Ramos (cell line): Measurements from ENCODE around the gene NLRC5.

Source experiments
- in situ Hi-C: fragments of 300-500 bp; cut with MboI; formaldehyde crosslinking; loops from one replicate; pipeline ENCODE4 v1.14.3; 2022; ENCODE audit warnings: low sequenced_read_pairs; ENCODE audit not compliant: unreplicated experiment

The NLRC5 gene

DNA sequence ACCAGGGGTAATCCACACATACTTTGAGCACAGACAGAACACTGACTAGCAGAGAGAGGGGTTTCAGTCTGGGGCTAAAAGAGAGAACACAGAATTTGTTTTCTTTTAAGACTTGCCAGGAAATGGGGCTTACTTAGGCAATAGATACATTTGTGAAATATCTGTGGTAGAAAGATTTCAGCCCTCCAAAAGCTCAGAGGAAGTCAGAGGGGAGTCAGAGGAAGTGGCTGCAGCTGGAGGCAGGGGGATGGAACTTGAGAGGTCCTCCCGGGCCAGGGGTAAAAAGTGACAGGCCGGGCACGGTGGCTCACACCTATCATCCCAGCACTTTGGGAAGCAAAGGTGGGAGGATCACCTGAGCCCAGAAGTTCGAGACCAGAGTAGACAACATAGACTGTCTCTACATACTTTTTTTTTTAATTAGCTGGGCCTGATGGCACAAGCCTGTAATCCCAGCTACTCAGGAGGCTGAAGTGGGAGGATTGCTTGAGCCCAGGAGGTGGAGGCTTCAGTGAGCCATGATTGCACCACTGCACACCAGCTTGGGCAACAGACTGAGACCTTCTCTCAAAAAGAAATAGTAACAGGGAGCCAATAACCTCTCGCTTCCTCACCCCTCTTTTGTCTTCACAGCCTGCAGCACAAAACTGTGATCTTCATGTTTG lies 49.9 kb downstream of the NLRC5 start:
- in situ Hi-C loops = no loop called here

DNA sequence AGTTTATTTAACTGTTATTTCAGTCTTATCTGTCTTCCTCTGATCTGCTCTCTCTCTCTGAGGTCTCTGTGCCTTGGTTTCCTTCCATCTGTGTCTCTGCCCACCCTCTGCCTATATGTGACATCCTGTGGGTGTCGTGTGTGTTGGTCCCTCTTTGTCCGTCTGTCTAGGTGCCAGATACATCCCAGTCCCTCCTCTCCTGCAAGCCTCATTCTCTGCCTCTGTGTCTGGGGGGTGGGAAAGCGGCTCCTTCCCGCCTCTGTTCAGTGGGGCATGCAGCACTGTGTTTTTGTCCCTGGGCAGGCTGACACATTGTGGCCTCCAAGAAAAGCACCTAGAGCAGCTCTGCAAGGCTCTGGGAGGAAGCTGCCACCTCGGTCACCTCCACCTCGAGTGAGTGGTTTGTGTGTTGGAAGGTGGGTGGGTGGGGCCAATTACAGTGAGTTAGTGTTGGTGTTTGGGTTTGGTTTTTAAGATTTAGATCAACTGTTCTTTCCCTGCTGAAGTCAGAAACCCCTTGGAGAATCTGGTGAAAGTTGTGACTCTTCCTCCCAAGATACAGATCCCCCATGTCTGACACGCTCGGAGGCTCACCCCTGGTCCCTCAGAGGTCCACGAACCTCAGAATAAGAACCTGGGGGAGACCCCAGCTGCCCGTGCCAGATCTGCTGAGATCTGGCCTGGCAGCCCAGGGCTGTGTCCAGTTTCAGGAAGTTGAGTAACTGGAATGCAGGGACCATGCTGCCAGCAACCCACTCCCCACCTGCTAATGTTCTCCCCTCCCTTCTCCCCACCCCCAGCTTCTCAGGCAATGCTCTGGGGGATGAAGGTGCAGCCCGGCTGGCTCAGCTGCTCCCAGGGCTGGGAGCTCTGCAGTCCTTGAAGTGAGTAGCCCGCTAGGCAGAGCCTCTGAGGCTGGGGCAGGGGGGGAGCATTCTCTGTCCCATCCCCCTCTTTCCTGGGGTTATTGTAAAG lies 52.1 kb downstream of the NLRC5 start:
- in situ Hi-C loops = loop anchor here (5.0 kb wide), 1 partner anchor 69 kb away; no protein-coding TSS in a partner anchor

DNA sequence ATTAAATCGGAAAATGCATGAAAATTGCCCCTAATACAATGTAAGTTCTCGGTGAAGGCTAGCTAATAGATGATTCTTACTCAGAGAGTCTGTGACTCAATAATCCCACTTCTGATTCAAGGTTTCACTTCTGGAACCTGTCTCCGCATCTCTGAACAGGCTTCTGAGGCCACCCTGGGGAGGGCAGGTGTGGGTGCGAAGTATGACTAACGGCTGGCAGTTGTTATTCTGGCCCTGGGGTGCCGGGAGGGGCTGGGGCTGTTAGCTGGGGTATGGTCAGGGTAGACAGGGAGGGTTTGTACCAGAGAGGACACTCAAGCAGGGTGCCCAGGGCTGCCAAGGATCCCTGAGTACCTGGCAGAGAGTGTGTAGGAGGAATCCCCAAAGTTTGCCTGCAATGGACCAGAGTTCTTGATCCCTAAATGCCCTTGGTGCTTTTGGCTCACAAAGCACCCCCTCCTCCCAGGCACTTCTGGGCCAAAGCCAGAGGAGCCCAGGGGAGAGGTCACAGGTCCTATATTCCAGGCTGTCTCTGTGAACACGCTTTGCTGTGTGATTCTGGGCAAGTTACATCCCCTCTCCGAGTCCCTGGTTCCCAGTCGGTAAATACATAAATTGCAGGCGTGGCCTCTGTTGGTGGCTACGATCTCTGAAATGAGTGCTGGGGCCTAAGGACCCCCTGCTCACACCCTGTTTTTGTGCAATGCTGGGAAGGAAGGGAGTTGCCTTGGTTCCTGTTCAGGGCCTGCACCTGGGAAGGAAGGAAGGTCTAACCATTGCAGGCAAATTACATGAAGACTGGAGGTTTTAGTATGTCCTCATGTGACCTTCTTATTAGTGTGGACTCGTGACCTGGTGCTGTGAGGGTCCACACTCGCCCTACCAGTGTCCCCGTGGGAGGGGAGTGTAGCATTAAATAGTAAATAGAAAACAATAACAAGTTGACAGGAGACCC lies 53.1 kb downstream of the NLRC5 start:
- in situ Hi-C loops = loop anchor here (5.0 kb wide), 1 partner anchor 70 kb away; no protein-coding TSS in a partner anchor

- in situ Hi-C loops = loop anchor here (5.0 kb wide), 1 partner anchor 71 kb away; no protein-coding TSS in a partner anchor
Measured at GRCh38 chr16:57043248-57043647, 53.9 kb downstream of the NLRC5 start.

DNA sequence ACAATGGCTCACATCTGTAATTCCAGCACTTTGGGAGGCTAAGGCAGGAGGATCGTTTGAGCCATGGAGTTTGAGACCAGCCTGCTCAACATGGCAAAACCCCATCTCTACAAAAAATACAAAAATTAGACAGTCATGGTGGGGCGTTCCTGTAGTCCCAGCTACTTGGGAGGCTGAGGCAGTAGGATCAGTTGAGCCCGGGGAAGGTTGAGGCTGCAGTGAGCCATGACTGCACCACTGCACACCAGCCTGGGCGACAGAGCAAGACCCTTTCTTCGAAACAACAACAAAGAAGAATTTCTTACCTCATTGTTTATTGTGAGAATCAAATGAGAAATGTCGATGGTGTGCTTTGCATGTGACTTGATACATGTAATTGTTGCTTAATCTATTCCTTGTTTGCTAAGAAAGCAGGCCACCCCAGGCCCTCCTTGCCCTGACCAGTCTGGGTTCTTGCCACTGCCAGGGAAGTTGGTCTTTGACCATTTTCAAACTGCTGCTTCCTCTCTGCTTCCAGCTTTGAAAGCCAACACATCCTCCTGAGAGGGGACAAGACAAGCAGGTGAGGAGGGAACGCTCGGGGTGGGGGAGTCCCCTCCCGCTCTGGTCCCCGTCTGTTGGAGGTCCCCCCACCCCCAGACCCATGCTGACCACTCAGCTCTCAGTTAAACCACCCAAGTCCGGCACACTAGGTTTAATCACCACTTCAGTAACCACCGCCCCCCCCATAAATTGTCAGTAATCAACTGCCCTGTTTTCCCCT lies 55.8 kb downstream of the NLRC5 start:
- in situ Hi-C loops = loop anchor here (5.0 kb wide), 1 partner anchor 73 kb away; no protein-coding TSS in a partner anchor

GRCh38 chr16:57045694-57046381 lies 56.5 kb downstream of the NLRC5 start:
- in situ Hi-C loops = no loop called here

GRCh38 chr16:57048095-57048494 lies 58.7 kb downstream of the NLRC5 start:
- in situ Hi-C loops = no loop called here

DNA sequence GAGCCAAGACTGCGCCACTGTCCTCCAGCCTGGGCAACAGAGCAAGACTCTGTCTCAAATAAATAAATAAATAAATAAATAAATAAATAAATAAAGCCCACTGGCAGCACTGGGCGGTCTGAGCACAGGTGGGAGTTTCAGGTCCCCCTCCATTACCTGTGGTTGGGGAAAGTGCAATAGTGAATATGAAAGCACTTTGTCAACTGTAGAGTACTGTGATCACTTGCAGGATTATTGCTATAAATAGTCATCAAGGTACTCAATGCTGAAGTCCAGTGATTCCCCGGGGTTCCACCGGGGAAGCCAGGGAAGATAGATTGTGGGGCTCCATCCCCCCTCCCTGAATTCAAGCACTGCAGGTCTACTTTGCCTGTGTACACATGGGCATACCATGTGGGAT lies 60.3 kb downstream of the NLRC5 start:
- in situ Hi-C loops = loop anchor here (10.0 kb wide), 1 partner anchor 185 kb away; the partner anchor contains the start of gene SLC12A3

GRCh38 chr16:57051696-57052228 lies 62.4 kb downstream of the NLRC5 start:
- in situ Hi-C loops = loop anchor here (10.0 kb wide), 1 partner anchor 187 kb away; the partner anchor contains the start of gene SLC12A3

DNA sequence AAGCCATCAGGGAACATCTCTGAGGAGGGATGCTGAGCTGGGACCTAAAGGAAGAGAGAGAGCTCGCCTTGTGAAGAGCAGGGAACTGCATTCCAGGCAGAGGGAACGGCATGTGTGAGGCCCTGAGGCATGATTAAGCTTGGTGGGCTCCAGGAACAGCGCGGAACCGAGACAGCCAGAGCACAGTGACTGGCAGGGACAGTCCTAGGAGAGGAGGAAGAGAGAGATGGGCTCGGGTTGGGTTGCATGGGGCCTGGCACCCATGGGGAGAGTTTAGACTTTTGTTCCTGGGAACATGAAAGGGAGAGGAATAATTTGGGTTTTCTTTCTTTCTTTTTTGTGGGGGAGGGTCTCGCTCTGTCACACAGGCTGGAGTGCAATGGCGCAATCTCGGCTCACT lies 63.8 kb downstream of the NLRC5 start:
- in situ Hi-C loops = loop anchor here (10.0 kb wide), 1 partner anchor 188 kb away; the partner anchor contains the start of gene SLC12A3

- in situ Hi-C loops = loop anchor here (10.0 kb wide), 1 partner anchor 190 kb away; the partner anchor contains the start of gene SLC12A3
Measured at GRCh38 chr16:57054338-57054737, 65.0 kb downstream of the NLRC5 start.

DNA sequence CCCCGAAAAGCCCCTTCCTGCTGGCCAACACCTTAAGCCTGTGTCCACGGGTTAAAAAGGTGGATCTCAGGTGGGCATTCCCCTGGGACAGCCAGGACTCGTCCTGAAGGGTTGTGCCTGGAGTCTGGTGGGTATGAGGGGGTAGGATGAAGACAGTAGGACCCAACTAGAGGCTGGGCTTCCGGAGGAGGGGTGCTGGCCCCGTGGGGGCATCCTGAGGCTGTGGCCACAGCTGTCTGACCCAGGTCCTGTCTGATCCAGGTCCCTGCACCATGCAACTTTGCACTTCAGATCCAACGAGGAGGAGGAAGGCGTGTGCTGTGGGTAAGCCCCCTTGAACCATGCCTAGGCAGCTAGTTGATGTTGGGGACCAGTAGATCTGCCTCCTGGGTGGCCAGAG lies 65.4 kb downstream of the NLRC5 start:
- in situ Hi-C loops = loop anchor here (10.0 kb wide), 1 partner anchor 190 kb away; the partner anchor contains the start of gene SLC12A3

DNA sequence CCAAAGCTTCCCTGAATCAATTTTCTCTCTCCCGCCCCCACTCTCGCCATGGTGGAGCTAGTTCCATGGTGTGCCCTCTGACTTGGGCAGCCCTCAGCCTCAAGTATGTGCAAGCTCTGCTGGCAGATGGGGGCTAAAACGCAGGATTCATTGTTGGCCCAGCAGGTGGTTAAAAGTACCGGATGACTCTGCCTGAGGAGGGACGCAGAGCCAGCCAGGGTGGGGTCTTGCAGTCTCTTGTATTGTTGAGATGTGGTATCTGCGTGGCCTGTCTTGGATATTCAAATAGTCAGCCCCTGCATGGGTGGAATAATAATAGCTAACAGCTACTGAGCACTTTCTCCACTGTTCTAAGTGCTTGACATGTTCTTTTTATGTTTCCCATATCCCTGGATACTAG lies 66.3 kb downstream of the NLRC5 start:
- in situ Hi-C loops = loop anchor here (10.0 kb wide), 1 partner anchor 191 kb away; the partner anchor contains the start of gene SLC12A3

GRCh38 chr16:57058291-57058861 lies 69.0 kb downstream of the NLRC5 start:
- in situ Hi-C loops = loop anchor here (10.0 kb wide), 1 partner anchor 194 kb away; the partner anchor contains the start of gene SLC12A3

- in situ Hi-C loops = no loop called here
Measured at GRCh38 chr16:57060323-57061083, 71.1 kb downstream of the NLRC5 start.

DNA sequence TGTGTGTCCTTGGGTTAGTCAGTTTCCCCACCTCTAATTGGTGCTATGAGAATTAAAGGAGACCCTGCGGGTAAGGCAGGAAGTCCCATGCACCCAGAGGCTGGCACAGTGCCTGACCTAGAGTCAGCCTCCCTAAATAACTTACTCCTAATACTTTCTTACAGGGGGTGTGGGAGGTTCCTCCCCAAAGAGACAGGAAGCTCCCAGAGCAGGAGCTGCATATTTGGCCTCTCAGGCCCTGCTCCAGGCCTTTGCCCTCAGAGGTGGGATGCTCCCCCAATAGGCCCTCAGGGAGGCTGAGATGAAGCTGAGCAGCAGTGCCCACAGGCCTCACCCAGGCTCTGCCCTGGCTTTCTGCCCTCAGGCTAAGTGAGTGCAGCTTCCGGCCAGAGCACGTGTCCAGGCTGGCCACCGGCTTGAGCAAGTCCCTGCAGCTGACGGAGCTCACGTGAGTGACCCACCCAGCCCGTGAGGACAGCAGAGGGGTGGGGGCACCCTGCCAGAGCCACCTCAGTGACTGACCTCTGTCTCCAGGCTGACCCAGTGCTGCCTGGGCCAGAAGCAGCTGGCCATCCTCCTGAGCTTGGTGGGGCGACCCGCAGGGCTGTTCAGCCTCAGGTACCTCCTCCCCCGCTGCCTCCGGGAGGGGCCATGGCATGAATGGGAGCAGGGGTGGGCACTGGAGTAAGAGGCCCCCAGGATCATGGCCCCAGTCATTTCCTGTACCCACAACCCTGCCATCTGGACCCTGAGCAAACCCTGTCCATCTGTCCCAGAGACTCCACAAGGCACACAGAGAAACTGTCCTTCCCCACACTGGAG lies 71.9 kb downstream of the NLRC5 start:
- in situ Hi-C loops = no loop called here
